ENCODE data around the gene MRI1.

GRCh38 chr19:13813147-13813546 lies 48.8 kb downstream of the MRI1 start:
- TF ChIP-seq YY1 (IDR thresholded peaks at IDR 0.05) (no peak), CTCF (IDR thresholded peaks at IDR 0.05; ENCODE audit: low read depth, low read length, missing input control) (no peak), JUND (IDR thresholded peaks at IDR 0.05) (no peak), REST (IDR thresholded peaks at IDR 0.05) (no peak)

Measured in liver (tissue), 3 donors.